Measurements from ENCODE around the gene ADAM22. TPM values are rescaled to one million over a fixed set of nuclear protein-coding genes. Genes with fewer than 3 reads are reported as not detected.

The ADAM22 gene
- total and polyA plus RNA-seq, 2 donors (not counting 1 experiment from before 2014, with no cell fraction given), result 0.18 to 0.66 TPM

DNA sequence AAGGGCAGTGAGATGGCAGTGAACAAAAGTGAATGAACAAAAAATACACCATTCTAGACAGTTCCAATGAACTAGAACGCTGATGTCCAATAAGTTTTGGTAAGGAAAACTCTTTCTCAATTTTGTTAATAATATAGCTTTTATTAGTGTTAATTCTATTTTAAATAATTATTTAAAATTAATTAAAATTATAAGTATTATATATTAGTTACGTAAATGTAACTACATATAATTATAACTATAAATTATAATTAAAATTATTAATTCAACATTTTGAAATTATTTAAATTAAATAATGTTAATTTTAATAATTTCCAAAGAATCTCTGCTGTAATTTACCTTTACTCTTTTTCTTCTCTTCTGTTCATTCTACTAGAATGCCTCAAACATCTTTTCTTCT is 280.4 kb downstream of the ADAM22 start:
- Histone ChIP-seq H3K9me3 (ENCODE audit: control insufficient read depth, insufficient read depth, low read depth, low read length) (no peaks in the 10 kb centered on the region), H3K79me2 (ENCODE audit: control insufficient read depth, insufficient read depth, low read length) (peaks cover 19% of the 10 kb centered on the region), H3K27ac (ENCODE audit: insufficient read depth, low read length) (no peak overlapping the region), H3K4me3 (replicated peaks in 1 of 4; ENCODE audit: control extremely low read depth in 1 of 4, insufficient read depth in 1 of 4, low read depth in 3 of 4, low read length in 4 of 4) (no peak overlapping the region), H3K27me3 (ENCODE audit: control insufficient read depth, insufficient read depth, low read length) (no peaks in the 10 kb centered on the region), H3K4me2 (ENCODE audit: extremely low read depth, insufficient read depth, low read length) (no peak overlapping the region), H4K20me1 (ENCODE audit: control insufficient read depth, extremely low read depth, insufficient read depth, low read length) (no peaks in the 10 kb centered on the region), H3K4me1 (ENCODE audit: control insufficient read depth, extremely low read depth, insufficient read depth, low read length) (peaks cover 2% of the 10 kb centered on the region), H3K36me3 (ENCODE audit: control insufficient read depth, insufficient read depth, low read length) (peaks cover 4% of the 10 kb centered on the region), H2AFZ (ENCODE audit: low read length) (no peak overlapping the region), H3K9ac (ENCODE audit: insufficient read depth, low read length) (no peak overlapping the region)
- TF ChIP-seq EZH2 (IDR thresholded peaks at IDR 0.05; ENCODE audit: low read length, missing control alignments), result no peak
- TF ChIP-seq, protein P1, sequence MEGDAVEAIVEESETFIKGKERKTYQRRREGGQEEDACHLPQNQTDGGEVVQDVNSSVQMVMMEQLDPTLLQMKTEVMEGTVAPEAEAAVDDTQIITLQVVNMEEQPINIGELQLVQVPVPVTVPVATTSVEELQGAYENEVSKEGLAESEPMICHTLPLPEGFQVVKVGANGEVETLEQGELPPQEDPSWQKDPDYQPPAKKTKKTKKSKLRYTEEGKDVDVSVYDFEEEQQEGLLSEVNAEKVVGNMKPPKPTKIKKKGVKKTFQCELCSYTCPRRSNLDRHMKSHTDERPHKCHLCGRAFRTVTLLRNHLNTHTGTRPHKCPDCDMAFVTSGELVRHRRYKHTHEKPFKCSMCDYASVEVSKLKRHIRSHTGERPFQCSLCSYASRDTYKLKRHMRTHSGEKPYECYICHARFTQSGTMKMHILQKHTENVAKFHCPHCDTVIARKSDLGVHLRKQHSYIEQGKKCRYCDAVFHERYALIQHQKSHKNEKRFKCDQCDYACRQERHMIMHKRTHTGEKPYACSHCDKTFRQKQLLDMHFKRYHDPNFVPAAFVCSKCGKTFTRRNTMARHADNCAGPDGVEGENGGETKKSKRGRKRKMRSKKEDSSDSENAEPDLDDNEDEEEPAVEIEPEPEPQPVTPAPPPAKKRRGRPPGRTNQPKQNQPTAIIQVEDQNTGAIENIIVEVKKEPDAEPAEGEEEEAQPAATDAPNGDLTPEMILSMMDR (conservative IDR thresholded peaks at IDR 0.05 in 1 of 2, IDR thresholded peaks at IDR 0.05 in 1 of 2; ENCODE audit: low read depth in 1 of 2, low read length in 2 of 2), result no peak
- no peak for DNase-seq (ENCODE audit: low read depth in 2 of 2)

DNA sequence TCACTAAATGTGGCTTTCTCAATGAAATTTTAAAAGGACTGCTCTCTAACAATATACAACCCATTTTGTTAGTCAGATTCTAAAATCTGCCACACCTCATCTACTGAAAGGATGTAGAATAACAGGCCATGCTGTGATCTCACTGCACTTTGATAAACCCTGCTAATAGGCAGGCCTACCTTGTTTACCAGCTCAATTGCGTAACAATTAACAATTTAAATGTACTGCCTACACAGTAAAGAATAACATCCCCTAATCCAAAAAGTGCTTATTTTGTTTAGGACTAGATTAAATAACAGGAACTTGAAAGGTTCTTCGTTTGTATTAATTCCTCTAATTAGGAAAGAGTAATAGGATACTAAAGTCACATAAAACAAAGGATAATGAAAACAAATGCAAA is 281.2 kb downstream of the ADAM22 start:
- no peaks in the 10 kb centered on the region for H4K20me1 ChIP-seq (ENCODE audit: control insufficient read depth, extremely low read depth, insufficient read depth, low read length)
- peaks cover 2% of the 10 kb centered on the region for H3K4me1 ChIP-seq (ENCODE audit: control insufficient read depth, extremely low read depth, insufficient read depth, low read length)
- TF ChIP-seq, protein P1 (conservative IDR thresholded peaks at IDR 0.05 in 1 of 2, IDR thresholded peaks at IDR 0.05 in 1 of 2; ENCODE audit: low read depth in 1 of 2, low read length in 2 of 2), result no peak
- no peak overlapping the region for H3K9ac ChIP-seq (ENCODE audit: insufficient read depth, low read length)
- H3K4me2 ChIP-seq (ENCODE audit: extremely low read depth, insufficient read depth, low read length), result no peak overlapping the region
- H3K27ac ChIP-seq (ENCODE audit: insufficient read depth, low read length), result no peak overlapping the region
- no peaks in the 10 kb centered on the region for H3K27me3 ChIP-seq (ENCODE audit: control insufficient read depth, insufficient read depth, low read length)
- peaks cover 22% of the 10 kb centered on the region for H3K79me2 ChIP-seq (ENCODE audit: control insufficient read depth, insufficient read depth, low read length)
- DNase-seq (ENCODE audit: low read depth in 2 of 2), result no peak
- no peak overlapping the region for H3K4me3 ChIP-seq (replicated peaks in 1 of 4; ENCODE audit: control extremely low read depth in 1 of 4, insufficient read depth in 1 of 4, low read depth in 3 of 4, low read length in 4 of 4)
- peaks cover 2% of the 10 kb centered on the region for H3K36me3 ChIP-seq (ENCODE audit: control insufficient read depth, insufficient read depth, low read length)
- no peak overlapping the region for H2AFZ ChIP-seq (ENCODE audit: low read length)
- no peaks in the 10 kb centered on the region for H3K9me3 ChIP-seq (ENCODE audit: control insufficient read depth, insufficient read depth, low read depth, low read length)

DNA sequence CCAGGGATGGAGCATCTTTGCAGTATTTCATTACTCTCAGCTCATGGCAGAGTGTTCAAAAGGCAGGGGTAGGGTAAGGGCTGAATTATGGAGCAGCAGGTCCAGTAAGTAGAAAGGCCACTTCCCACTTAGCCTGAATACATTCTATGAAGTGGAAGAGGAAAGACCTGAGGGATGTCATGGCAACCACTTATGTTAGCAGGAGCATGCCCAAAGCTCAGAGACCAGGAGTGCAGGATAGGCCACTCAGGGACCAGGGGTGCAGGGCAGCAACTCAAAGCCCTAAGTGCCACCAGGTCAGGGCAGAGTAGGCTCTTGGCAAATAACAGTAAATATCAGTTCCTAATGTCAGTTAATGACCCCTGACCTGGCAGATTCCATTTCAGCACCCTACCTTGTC is 282.2 kb downstream of the ADAM22 start:
- H3K27ac ChIP-seq (ENCODE audit: insufficient read depth, low read length), result no peak overlapping the region
- peaks cover 22% of the 10 kb centered on the region for H3K79me2 ChIP-seq (ENCODE audit: control insufficient read depth, insufficient read depth, low read length)
- no peak overlapping the region for H3K9ac ChIP-seq (ENCODE audit: insufficient read depth, low read length)
- H3K9me3 ChIP-seq (ENCODE audit: control insufficient read depth, insufficient read depth, low read depth, low read length), result no peaks in the 10 kb centered on the region
- no peak overlapping the region for H2AFZ ChIP-seq (ENCODE audit: low read length)
- no peak overlapping the region for H3K4me3 ChIP-seq (replicated peaks in 1 of 4; ENCODE audit: control extremely low read depth in 1 of 4, insufficient read depth in 1 of 4, low read depth in 3 of 4, low read length in 4 of 4)
- no peak for TF ChIP-seq EZH2 (IDR thresholded peaks at IDR 0.05; ENCODE audit: low read length, missing control alignments)
- TF ChIP-seq, protein P1 (conservative IDR thresholded peaks at IDR 0.05 in 1 of 2, IDR thresholded peaks at IDR 0.05 in 1 of 2; ENCODE audit: low read depth in 1 of 2, low read length in 2 of 2), result no peak
- no peaks in the 10 kb centered on the region for H4K20me1 ChIP-seq (ENCODE audit: control insufficient read depth, extremely low read depth, insufficient read depth, low read length)
- no peaks in the 10 kb centered on the region for H3K27me3 ChIP-seq (ENCODE audit: control insufficient read depth, insufficient read depth, low read length)
- DNase-seq (ENCODE audit: low read depth in 2 of 2), result no peak
- no peak overlapping the region for H3K4me2 ChIP-seq (ENCODE audit: extremely low read depth, insufficient read depth, low read length)
- H3K36me3 ChIP-seq (ENCODE audit: control insufficient read depth, insufficient read depth, low read length), result peaks cover 2% of the 10 kb centered on the region
- H3K4me1 ChIP-seq (ENCODE audit: control insufficient read depth, extremely low read depth, insufficient read depth, low read length), result peaks cover 4% of the 10 kb centered on the region
